HG02571 (cell line): Measurements from ENCODE around the gene CDKAL1.
"Not testable (repeated sequence)": the region's sequence is repeated elsewhere in the genome, so short reads cannot be mapped to it uniquely, and the experiment has no call there.

Source experiments
- ATAC-seq: cut with Tn5 transposase; IDR thresholded peaks from one replicate; pipeline ENCODE4 v1.9.1; 2021; ENCODE audit warnings: mild to moderate bottlenecking, moderate library complexity; ENCODE audit not compliant: unreplicated experiment

CDKAL1 gene

DNA sequence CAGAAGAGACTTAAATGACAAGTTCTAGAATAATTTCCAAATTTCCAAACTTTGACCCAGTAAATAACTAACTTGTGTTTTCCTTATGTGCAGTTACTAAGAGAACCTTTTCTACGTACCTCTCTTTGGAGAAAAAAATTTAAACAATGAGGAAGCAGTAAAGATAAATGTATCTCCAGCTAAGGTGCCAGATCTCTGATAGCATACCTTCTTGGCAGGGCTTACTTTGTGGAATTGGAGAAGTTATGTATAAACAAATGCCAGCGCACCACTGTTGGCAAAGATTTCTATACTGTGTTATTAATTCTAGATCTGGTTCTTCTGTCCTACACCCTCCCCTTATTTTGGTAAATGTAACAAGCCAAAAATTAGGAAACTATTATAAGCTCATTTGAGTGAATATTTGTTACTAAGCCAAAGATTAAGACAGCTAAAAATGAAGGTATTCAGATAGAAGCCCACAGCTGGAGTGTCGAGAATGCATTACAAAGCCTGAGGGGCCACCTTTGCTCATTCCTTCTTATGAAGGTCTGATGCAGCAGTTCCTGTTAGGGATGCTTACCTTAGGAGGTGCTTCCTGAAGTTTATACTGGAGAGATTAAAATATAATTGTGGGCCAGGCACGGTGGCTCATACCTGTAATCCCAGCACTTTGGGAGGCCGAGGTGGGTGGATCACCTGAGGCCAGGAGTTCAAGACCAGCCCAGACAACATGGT, 686.2 kb downstream of the CDKAL1 start:
- no peak for ATAC-seq

DNA sequence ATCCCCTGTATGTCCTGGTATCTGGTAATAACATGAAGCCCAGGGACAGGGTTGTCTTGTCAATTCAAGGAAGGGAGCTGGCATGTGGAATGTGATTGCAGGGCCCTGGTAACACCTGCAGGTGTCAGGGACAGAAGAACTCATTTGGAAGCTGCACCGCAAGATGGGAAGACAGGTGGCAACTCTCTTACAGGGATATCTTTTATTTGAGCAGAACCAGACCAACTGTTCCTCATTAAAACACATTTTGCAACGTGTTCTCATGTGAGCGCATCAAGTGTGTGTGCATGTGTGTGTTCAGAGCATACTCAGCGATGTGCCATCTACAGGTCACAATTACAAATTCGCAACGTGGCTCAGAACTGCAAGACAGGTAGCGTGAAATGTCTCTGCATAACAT, 688.4 kb downstream of the CDKAL1 start:
- no peak for ATAC-seq

DNA sequence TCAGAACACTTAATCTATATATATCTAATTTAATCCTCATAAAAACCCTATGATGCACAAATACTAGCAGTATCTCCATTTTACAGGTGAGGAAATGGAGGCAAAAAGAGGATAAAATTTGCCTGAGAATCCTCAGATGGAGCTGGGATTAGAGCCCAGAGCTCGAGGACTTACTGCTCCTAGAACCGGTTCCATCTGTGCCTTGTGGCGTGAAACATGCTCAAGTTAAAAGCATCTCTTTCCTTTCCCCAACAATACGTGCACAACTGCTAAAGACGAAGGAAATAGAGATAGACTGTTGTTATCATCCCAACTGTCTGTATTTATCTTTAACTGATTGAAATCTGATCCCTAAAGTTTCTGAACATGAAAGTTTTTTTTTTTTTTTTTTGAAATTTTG, 691.7 kb downstream of the CDKAL1 start:
- no peak for ATAC-seq

DNA sequence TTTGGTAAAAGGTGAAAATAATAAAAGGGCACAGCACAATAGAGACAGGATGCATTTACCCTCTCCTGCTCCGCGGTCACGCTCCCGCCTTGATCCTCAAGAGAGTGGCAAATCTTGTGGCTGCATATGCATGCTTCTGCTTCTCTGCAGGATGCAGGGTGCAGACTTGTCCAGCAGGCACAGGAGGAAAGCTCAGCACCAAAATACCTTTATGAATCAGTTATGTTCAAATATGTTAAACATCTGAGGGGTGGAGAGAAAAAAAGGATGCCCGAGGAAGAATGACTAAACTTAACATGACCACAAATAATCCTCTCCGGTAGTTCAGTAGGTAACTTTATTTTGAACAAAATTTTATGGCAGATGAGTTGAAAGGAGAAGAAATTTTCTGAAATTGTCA, 693.2 kb downstream of the CDKAL1 start:
- no peak for ATAC-seq

DNA sequence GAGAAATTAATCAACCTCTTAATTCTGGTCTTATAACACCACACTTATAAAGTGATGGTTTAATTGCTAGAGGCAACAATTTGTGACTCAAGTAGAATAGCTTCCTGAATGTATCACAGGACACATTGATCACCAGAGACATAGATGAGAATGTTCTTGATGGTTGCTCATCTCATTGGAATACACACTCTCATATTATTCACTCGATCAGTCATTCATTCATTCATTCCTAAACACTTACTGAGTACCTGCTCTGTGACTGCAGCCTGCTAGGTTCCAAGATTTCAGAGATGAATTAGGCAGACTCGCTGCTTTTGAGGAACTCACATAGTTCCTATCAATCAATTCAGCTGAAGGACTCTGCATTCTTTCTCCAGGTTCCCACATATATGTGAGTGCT, 694.2 kb downstream of the CDKAL1 start:
- ATAC-seq = no peak

DNA sequence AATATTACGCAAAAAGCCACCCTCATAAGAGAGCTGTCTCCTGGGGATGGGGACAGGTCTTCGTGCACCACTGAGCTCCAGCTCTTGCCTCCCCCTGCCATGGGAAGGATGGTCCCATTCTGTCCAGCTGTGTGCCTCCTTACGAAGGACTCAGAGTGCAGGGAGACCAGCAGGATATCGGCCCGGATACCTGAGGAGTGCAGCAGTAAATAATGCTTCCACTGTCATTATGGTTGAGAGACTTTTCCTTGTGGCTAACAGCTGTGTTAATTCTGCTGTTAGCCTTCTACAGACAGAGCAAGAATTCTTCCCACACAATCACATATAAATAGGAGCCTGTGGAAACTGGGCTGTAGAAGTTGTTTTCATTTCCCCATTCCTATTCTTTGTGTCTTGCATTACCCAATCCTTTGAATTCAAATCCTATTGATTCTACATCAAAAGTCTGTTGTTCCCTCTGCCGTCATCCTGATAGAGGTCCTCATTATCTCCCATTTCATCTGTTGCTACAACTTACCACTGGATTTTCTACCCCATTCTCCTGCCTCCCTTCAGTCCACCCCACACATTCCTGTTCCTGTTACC, 694.7 kb downstream of the CDKAL1 start:
- ATAC-seq = no peak

DNA sequence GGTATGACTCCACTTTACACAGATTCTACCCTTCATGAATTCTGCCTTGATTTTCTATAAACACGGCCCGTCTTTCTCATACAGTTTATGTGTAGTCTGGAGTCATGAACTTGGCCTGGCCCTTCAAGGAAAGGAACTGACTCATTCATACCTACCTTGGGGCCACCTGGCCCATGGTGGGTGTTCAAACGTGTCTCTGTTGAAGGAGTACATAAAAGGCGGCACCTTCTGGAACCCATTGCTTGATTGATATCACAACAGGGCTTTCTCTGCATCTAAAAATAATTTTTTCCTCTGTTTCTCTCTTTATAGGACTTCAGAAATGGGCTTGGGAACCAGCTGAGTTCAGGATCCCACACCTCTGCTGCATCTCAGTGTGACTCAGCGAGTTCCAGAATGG, 696.3 kb downstream of the CDKAL1 start:
- no peak for ATAC-seq

DNA sequence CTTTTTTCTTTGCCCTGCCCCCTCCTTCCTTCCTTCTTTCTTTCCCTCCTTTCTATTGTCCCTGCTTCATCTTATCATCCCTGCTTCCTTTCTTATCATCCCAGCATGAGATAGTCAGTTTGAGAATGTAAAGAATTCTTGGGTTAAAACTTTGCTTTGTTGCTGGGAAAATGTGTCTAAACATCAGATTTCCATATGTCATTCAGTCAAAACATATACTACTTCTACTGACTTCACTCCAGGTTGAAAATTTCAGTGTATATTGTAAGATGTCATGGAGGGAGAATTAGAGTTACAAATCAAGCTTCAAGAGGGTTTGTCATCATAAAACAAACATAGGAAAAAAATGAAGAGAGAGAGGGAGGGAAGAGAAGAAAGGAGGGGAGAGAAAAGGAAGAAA, 700.9 kb downstream of the CDKAL1 start:
- ATAC-seq = no peak

DNA sequence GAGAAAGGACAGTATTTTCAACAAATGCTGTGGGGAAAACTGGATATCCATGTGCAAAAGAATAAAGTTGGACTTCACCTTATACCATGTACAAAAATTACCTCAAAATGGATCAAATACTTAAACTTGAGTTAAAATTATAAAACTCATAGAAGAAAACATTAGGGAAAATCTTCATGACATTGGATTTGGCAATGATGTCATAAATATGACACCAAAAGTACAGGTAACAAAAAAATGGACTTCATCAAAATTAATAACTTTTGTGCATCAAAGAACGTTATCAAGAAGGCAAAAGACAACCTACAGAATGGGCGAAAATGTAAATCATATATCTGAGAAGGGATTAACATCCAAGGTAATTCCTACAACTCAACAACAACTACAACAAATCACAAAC, 704.0 kb downstream of the CDKAL1 start:
- no peak for ATAC-seq

DNA sequence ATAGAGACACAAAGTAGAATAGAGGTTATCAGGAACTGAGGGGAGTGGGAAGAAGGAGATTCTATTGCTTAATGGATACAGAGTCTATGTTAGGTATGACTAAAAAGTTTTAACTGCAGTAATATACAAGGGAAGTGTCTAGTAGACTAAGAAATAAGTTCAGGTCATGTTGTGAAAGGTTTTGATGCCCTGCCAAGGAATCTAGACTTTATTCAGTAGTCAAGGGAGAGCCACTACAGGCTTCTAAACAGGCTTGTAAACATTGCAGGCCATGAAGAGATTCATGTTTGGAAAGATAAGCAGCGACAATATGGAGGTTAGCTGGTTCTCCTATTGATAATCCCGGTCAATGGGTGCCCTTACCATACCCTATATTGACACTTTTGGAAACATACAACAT, 706.5 kb downstream of the CDKAL1 start:
- ATAC-seq = no peak

DNA sequence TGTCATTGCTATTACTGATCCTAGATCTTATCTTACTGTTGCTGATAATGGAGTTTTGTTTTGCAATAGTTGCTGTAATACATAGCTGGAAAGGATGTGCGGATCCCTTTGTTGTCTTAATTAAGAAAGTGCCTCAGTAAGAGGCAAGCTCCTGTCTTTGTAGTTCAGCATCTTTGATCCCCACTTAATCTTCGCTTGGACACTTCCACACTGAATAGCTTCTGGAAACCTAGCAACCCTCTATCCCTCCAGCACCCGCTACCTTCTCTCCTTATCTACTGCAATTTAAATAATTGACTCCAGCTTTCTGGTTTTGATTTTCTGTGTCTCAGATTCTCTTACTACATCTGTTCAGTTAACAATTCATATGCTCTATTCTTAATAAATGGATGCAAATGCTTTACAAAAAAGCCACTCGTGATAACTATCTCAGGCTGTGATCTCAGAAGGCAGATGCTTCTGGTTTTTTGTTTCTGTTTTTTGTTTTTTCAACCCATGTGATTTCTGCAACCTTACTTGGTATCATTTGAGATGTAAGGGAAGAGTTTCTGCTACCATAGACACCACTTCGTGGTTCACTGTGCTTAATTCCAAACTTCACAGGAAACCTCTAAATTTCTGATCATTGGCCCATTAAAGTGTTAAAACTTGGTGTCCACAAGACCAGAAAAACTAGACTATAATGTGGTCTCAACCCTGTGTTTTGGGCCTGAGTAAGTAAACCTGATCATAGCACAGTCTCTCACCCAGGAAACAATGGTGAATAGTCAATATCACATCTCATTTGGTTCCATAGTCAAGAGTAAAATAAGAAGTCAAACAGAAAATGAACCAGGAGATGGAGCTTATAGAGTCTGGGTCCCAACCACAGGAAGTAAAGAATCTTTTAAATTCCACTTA, 707.2 kb downstream of the CDKAL1 start:
- no peak for ATAC-seq

DNA sequence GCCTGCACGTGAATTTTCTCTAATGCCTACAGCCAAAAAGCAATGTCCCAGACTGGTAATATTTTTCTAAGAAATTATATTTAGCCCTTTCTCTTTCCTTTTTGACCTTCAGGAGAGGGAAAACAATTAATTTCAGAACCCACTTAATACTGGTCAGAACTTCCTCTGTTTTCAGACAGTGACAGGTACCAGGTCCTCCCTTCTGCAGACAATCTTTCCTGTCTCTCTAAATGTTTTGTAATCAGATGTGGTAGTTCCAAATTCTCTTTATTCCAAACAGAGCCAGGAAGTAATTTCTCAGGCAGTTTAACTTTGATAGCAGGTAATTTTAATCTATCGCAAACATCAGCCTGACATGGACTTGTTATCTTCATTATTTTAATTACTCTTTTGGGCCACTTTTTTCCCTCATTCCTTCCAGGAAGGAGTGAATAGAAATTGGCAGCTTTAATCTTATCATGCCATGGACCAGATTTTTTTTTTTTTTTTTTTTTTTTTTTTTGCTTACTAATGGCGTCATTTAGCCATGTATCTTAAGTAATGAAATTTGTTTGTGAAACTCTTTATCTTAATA, 710.7 kb downstream of the CDKAL1 start:
- no peak for ATAC-seq

DNA sequence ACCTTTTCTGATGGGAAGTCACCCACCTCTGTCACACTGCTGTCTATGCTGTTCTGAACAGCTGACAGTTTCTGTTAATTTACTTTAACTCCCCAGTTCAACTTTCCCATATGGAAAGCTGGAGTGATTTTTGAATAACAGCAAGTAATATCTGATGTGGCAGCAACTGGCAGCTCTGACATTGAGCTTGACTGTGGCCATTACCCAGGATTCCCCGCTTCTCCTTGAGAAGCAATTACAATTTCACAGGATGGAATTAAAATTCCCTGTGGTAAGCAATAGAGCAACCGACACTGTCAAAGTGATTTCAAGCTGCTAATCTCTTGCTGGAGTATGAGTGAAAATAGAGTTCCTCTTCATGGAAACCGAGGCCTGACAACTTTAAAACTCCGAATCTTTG, 711.2 kb downstream of the CDKAL1 start:
- no peak for ATAC-seq

DNA sequence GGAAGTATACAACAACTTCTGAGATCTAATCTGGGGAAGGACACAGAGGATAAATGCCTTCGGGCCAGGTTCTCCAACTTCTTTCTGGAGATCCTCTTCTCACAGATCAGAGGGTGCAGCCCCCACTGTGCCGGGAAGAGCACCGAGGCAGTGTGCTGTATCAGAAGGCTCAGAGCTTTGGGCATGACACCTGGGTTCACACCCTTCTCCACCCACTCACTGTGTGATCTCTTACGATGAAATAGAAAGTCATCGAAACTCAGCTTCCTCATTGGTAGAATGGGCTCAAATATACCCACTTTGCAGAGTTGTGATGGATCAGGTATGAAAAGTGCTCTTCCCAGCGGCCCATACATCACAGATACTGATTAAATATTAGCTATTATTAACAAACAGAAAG, 711.8 kb downstream of the CDKAL1 start:
- no peak for ATAC-seq

DNA sequence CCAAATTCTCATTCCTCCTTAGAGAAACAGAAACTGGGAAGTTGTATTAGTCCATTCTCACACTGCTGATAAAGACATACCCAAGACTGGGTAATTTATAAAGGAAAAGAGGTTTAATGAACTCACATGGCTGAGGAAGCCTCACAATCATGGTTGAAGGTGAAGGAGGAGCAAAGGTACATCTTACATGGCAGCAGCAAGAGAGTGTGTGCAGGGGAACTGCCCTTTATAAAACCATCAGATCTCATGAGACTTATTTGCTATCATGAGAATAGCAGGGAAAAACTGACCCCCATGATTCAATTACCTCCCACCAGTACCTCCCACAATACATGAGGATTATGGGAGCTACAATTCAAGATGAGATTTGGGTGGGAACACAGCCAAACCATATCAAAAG, 720.2 kb downstream of the CDKAL1 start:
- ATAC-seq = not testable (repeated sequence)

DNA sequence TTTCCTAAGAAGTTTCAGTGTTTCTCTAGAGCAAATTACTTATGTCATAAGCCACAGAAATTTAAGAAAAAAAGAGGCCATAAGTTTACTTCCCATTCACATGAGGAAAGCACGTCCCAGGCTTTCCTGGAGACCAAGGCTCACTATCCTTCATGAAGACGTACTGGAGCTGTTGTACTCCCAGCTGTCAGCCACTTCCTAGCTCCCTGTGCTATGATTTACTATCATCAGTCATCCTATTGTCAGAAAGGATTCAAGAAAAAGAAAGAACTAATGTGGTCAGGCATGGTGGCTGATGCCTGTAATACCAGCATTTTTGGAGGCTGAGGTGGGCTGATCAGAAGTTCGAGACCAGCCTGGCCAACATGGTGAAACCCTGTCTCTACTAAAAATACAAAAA, 721.9 kb downstream of the CDKAL1 start:
- ATAC-seq = no peak

DNA sequence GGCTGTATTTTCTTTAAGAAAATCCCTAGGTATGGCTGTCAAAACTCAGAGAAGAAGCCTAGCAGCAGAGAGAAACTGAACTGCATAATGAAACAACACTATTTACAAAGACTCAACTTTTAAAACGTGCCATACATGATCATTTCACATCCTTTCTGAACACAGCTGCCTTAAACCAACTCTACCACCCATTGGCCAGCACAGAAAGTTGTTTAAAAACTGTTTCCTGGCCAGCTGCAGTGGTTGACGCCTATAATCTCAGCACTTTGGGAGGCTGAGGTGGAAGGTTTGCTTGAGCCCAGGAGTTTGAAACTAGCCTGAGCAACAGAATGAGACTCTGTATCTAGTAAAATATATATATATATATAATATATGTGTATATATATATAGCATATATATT, 722.9 kb downstream of the CDKAL1 start:
- no peak for ATAC-seq

DNA sequence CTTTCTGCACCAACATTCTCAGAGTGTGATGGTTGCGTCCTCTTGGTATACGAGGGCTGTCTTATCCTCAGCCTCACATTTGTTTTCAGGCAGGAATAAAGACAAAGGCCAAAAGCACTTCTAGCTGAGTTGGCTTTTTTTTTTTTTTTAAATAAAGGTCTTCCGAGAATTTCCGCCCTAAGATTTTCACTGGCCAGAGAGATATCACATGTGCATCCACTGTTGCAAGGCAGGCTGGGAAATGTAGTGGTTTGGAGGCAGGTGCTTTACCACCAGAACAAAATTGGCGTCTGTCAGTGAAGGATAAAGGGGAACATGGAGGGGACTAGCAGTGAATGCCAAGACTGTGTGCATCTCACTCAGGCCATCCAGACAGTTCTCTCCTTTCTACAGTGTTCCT, 724.4 kb downstream of the CDKAL1 start:
- no peak for ATAC-seq

DNA sequence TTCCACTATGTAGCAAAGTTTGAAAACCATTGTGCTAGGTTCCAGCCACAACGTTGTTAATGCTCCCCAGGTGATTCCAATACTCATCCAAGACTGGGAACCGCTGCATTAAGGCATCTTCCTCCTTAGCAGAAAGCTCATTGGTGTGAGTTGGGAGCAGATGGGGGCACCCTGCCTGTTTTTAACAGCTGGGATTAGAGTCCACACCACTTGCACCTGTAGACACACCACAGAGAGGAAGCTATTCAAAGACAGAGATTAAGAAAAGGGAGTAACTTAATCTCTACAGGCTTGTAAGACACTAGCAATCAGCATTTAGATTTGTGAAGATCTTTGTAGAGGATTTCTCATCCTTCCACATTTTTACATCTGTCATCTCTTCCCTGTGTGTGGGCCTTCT, 725.4 kb downstream of the CDKAL1 start:
- ATAC-seq = no peak

DNA sequence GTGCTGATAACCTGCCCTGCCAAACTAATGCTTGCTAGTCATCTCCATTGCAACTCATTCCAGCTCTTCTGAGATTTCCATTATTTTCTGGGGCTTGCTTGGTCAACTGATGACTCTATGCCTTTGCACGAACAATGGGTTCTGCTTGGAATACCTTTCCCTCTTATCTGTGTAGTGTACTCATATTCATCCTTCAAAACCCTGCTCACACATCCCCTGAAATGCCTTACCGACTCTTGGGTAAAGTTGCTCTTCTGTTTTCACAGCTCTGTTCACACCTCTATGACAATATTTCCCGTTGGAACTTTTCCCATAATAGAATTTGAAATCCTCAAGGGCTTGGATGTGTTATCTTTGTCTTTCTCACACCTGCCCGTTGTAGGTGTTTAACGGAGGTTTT, 728.2 kb downstream of the CDKAL1 start:
- no peak for ATAC-seq

DNA sequence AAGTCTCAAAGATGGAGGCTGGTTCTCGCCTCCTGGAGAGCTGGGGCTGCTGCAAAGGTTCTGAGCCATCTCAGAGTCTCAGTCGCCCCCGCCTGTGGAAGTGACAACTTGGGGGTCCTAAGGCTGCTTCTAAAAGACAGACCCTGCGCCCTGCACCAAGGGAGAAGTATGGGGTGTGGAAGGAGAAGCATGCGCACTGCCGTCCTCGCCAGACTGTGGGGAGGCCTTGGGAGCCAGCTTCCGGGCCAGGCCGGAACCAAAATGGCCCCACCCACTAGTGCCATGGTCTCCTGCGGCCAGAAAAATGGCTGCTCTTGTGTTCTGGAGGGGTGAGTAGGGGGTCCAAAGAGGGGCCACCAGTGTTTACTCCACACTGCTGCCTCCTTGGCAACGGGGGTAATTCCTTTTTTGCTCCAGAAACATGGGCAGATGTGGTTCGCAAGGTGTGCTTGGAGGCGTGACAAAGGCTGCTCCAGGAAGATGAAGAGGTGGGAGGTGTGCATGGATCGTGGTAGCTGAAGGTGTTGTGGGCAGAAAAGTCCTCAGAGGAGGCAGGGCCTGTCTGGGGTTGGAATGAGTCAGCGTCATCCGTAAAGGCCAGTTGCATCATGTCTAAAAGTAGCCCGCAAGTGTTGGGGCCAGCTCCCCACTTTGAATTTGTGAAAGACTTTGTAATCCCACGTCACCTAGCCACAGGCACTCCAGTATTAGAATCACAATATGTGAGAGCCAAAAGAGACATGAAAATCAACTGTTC, 729.5 kb downstream of the CDKAL1 start:
- ATAC-seq = peak; percentile 65
